Embryonic facial prominence (tissue), 1 donor: ENCODE results near the gene RIN3.

Experiments used
- DNase-seq: peaks from one replicate; pipeline ENCODE4 v3.0.0-alpha.2; 2016; ENCODE audit errors: extremely low spot score

RIN3 gene

DNA sequence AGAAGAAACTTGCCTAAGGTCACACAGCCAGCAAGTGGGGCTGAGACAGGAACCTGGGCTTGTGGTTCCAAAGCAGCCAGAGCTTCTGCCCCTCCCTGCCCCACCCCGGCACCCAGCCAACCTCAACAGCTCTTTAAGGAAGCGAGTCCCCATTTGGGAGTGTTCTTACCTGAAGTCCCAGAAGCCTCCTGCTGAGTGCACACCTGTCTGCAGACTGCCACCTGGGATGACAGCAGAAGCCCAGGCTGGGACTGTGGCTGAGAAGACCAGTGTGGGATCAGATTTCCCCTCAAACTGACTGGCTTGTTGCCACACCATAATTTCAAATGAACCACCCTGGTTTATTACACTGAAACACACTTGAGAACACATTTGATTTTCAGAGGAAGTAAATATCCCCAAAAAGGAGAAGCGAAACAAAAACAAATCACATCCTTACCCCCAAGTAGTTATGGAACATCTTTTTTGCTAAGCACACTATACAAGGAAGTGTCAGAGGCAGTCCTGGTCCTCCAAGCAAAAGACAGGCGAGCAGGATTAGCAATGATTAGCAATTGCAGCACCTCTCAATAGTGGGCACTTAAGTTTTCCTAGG is 6.3 kb upstream of the RIN3 start:
- DNase-seq: no peak

DNA sequence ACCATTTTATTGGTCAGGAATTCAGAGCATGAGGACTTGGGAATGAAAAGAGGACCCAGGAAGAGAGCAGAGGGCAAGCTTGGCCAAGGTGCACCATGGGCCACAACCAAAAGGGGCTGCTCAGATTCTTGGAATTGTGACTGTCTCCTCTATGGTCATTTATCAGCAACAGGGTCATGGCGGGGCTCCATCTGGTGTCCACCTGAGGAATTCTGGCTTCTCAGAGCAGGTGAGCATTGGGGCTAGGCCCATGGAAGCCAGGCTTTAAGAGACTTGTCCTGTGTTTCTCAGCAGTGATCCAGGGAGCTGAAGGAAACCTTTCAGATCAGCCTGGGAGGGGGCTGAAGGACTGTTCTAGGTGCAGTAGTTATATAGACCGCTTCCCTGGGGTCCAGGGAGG is 2.6 kb upstream of the RIN3 start:
- DNase-seq: no peak

DNA sequence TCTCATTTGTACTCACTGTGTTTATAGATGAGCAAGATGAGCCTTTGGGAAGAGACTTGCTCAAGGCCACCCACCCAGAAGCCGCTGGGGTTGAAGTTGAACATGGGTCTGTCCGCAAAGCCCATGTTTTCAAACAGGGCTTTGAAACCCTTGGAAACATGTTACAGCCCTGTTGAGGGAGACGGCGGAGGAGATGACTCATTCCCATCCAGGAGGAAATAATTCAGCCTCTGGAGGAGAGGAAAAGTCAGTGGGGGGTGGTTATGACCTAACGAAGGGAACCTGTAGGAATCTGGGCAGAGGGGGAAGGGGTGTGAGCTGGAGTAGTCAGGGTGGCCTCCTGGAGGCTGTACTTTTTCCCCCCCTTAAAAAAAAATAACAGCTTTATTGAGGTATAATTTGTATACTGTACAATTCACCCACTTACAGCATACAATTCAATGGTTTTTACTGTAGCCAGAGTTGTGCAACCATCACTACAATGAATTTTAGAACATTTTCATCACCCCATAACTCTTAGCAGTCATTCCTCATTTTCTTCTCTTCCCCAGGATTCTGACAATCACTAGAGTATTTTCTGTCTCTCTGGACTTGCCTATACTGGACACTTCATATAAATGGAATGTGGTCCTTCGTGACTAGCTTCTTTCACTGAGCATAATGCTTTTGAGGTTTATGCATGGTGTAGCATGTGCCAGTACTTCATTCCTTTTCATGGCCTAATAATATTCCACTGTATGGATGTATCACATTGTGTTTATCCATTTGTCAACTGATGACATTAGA is 1.9 kb upstream of the RIN3 start:
- no peak for DNase-seq

DNA sequence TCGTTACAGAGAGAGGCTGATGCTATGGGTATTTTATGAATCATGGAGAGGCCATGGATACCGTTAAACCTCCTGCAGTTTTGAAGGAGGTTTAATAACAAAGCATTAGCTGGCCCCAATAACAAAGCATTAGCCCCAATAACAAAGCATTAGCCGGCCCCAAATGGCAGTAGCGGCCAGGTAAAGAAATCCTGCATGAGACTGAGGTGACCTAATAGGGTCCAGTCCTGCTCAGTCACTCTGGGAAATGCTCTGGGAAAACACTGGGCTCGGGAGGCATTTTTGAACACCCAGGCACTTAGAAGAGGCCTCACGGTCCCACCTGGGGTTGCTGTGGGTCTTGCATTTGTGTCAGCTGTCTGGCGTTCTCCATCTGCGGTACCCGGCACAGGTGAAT is 776 bp upstream of the RIN3 start:
- no peak for DNase-seq

DNA sequence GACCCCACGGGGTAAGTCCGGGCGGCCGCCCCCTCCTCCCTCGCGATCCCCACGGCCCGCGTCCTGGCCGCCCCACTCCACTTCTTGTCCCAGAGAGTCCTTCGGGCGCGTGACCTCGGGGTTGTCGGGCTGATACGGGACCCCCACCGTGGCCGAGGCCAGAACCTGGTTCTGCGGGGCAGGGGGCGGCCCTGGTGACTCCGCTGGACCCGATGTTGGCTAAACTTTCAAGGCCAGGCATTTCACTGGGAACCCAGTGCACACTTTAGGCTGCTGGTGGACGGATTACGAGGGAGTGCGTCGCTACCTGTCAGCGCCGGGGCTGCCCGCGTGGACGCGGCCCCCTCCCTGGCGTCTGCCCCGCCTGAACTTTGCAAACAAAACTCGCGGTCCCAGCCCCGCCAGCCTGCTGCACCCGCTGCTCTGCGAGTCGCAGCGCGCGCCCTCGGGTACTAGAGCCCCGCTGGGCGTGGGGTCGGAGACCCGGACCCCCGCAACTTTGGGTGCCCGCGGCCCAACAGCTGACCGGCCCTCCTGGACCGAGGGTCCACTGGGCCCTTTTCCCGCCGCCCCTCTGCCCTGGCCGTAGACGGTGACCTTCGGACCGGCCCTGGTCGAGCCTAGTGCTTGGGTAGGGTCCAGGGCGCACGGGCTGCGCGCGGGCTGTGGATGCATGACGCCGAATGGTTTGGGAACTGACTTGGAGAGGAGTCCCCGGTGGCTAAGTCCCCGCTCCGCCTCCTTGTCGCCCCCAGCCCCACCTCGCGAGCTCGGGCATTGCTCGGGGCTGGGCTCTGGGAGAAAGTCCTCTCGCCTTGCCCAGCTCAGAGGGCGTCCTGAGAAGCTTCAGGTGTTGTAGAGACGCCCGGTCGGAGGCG is 624 bp downstream of the RIN3 start:
- no peak for DNase-seq

DNA sequence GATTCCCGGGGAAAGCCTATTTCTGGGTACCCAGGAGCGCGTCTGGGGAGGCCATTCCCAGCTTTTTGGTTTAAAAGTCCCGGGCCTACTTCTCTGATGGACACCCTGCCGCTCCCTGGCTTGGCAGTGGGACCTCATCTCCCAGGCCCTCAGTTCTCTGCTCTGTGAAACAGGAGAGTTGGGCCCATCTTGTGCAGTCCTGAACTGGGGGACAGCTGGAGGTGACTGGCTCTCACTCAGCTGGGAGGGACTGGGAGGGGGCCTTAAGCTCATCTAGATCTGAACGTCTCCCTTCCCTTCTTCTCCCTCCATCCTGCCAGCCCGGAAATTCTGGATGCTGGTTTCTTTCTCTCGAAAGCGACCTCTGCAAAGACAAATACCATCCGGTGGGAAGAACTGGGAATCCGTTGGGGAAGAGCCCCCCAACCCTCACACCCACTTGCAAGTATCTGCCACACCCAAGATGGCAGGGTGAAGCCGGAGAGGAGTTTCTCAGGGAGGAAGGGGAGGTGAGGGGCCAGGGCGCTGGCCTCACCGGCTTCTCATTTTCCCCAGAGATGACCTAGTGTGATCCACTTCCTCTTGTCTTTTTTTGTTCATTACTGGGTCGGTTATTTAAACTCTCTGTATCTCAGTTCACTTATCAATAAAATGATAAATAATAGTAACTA is 1.4 kb downstream of the RIN3 start:
- no peak for DNase-seq

DNA sequence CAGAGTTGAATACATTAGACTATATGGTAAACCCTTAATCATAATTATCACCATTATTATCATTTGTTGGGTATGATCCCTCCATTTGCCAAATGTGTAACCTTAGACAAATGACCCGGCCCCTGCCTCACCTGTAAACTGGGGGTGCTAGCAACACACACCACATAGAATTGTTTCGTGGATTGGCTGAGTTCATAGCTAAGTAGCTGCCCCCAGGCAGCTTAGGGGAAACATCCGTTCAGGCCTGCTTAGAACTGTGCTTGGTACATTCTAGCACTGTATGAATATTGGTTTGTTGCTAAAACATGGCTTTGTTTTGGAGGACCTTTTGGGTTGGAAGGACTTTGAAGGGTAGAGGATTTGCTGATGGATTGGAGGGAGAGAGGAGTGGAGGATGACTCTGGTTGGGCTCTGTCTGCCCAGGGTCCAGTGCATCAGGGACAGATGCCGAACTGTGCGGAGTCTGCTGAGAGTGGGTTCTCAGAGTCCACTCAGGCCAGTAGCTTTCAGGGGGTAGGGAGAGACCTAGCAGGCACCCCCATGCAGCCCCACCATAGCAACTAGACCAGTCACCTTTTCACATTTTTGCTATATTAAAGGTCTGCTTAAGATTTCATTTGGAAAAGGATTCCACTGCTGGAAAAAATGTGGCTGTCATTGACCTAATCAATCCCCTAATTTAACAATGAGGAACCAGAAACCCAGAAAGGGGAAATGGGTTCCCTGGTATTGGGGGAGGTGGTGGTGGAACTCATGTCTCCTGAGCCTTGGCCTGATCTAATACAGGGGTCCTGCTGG is 2.2 kb downstream of the RIN3 start:
- DNase-seq: no peak

DNA sequence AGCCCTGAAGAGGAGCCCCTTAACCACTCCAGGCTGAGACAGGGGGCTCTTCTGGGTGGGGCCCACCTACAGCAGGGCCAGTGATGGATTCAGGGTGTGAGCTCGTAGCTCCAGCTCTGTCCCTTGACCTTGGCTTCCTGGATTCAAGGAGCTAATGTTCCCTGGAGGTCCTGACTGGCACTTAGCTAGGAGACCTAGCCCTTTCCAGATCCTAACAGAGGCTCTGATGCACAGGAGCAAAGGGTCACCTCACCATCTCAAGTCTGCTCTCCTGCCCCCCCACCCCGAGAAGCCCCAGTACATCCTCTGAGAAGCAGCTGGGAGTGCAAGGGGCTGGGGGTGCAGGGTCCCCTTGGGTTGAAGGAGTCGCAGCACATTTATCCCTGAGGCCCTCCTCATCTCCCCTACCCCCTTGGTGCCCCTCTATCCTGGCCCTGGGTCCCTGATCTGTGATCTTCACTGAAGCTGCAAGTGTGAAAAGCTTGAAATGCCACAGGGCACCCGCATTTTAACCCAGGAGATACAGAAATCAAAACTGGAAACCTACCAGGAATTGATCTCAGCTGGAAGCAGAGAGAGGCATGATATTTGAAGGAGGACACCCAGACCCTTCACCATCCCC is 2.9 kb downstream of the RIN3 start:
- no peak for DNase-seq

DNA sequence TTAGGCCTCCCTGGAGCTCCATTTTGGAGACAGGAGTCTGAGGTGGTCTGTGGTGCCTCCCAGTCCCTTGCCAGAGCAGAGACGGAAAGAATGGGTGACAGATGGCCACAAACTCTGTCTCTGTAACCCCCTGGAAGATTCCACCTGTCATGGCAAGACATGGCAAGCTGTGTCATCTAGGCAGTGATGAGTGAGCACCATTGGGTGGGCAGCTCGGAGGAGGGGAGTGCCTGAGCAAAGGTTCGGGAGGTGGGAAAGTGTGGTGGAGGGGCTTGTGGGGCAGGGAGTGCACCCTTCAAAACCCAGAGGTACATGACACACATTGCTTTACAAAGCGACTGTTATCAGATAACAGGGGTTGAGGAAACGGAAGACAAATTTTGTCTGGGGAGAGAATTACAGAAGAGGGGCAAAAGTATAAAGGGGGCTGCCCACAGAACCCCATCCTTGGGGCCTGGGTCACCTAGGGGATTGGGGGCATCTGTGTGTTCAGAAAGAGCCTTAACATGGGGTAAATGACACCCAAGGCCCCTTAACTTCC is 3.5 kb downstream of the RIN3 start:
- DNase-seq: no peak

DNA sequence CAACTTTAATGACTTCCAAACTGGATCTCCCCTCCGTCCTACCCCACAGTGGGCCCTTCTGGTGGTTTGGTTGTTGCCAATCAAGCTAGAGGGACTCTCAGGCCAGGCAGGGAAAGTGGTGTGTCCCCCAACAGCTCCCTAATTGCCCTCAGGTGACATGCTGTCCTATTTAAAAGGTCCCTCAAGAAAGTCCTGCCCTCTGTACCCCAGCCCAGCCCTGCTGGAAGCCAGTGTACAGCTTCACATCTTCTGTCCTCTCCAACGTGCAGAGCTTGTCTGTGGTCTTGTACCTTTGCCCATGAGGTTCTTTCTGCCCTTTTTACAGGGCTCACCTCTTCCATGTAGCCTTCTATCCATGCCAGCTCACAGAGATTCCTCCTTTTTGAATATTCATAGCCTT is 4.2 kb downstream of the RIN3 start:
- DNase-seq: no peak

DNA sequence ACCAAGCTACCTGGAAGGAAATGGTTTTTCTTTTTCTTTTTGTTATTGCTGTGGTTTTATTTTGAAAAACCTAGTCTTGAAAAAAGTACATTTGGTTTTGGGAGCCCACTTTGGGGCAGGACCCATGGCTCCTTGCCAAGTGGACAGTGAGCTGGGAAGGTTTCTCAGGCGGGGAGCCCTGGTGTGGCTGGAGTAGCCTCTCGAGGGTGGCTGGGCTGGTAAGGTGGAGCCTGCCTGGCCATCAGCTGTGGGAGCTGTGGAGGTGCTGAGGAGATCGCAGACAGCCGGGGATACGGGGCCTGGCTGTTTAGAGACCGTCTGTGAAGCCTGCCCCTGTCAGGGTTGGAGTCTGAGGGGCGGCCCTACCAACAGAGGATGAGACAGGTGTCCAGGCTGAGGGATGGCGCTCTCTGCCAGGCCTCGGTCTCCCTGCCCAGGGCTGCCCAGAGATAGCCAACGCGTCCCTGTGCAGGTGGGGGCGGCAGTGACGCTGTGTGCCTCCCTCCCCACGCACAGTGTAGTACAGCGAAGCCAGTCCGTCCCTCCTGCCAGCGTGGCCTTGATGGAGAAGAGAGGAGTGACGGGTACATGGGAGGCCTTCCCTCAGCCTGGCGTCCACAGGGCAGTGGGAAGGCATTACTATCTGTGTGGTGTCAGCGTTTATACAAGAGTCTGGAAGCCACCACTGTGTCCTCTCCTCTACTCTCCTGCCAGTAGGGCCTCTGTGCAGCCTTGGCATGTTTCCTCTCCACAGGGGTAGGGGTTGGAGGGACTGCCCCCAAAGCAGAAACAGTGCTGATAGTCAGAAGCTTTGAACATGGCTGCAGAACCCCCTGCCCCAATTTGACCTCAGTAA is 5.9 kb downstream of the RIN3 start:
- no peak for DNase-seq

DNA sequence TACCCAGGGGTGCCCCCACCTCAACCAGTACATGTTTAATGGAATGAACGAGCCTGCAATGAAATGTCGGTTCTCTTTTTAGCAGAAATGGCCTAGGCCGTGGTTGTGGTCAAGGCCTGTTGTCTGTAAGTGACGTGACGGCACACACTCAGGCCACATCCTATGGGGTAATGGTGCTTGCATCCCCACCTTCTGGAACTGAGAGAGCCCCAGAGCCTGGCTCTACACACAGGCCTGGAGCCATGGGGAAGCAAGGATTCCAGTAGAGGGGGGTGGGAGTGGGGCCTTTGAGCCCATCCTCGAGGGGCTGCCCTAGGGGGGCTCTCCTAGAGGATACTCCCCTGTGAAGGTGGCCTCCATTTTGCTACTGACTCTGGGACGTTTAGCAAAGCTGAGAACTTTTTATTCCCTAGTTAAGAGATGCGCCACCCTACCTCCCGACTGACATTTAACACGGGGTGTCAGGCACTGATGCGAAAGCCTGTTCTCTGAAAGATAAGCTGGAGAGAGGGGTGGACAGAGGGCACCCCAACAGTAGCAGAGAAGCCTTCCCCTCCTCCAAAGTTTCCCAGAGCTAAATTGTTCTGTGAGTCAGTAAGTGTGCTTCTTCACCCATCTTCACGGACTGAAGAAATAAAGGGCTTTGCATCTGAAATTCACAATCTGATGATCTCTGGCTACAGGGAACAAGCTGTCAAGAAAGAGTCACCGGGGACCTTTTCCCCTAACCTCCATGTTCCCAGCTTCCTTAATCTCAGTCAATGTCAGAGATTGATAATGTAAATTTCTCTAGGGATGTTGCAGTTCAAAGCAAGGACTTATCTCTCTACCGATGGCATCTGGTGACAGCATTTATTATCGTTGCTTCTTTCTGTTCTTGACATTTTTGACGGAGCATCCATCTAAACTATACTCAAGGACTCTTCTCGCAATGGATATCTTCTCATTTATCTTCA is 6.8 kb downstream of the RIN3 start:
- no peak for DNase-seq

DNA sequence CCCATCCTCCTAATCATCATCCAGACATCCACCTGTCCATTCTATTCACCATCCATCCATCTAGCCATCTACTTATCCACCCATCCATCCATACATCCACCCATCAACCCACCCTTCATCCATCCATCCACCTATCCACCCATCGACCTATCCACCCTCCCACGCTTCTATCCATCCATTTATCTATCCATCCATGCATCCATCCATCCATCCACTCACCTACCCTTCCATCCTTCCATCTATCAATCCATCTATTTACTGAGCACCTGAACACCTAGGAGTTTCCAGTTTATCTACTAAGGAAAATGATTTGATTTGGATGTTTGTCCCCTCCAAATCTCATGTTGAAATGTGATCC is 7.5 kb downstream of the RIN3 start:
- no peak for DNase-seq

DNA sequence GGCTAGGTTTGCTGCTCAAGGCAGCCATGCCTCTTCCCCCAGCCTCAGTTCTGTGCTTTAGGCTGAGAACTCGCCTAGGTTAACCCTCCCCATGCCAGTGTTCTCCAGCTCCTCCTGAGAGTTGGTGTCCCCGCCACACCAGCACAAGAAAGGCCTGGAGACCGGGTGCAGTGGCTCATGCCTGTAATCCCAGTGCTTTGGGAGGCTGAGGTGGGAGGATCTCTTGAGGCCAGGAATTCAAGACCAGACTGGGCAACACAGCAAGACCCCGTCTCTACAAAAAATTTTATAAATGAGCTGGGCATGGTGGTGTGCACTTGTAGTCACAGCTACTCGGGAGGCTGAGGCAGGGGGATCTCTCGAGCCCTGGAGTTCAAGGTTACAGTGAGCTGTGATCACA is 10.2 kb downstream of the RIN3 start:
- no peak for DNase-seq

DNA sequence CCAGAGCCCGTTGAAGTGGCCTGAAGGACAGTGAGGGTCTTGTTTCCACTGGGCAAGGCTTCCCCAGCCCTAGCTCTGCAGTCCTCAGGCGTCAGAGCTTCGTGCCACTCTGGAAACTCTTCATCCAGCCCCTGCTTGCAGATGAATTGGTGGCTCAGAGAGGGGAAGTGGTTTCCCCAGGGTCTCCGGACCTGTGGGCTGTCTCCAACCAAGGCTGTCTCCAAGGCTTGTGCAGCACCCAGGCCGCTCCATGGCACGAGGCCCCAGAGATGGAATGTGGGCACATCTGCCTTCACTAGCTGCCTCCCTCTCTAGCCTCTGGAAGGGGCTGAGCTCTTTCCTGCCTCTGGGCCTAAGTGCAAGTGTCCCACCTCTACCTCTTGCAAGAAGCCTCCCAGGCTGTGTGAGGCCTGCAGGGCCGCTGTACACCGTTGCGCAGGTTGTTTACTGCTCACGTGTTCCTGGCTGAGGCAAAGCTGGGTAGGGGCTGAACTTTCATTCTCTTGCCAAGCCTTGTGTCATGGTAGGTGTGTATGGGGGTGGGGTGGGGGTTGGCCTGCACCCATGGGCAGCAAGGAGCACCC is 11.1 kb downstream of the RIN3 start:
- no peak for DNase-seq

DNA sequence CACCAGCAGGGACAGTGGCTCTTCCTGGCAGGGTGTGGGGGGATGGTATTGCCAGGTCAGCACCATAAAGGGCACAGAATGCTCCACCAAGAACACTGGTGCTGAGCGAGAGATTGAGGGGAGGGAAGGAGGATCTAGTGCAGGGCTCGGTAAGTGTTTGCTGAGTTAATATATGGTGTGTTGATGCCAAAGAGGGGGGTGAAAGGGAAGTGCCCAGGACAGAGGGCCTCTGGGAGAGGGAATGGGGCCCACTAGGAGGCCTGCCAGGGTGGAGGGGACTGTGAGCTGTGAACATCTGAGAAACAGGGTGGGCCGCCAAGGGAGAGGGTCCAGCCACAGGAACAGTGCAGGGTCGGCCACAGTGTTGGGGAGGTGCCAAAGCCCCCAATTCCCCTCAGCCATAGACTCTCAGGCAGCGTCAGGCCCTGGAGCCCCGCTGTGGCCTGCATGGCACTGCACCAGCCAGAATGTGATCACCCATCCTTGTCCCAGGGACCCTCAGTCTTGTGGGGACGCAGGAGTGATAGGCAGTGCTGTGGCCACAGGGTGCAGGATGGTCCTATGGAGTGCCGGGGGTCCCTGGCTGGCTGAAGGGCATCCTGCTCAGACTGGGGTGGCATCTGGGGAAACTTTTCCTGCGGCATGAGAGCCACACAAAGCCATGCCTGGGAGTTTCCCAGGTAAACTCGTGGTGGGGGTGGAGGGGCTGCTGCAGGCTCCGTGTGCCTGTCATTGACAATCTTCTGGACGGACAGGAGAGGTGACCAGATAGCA is 11.9 kb downstream of the RIN3 start:
- DNase-seq: no peak

DNA sequence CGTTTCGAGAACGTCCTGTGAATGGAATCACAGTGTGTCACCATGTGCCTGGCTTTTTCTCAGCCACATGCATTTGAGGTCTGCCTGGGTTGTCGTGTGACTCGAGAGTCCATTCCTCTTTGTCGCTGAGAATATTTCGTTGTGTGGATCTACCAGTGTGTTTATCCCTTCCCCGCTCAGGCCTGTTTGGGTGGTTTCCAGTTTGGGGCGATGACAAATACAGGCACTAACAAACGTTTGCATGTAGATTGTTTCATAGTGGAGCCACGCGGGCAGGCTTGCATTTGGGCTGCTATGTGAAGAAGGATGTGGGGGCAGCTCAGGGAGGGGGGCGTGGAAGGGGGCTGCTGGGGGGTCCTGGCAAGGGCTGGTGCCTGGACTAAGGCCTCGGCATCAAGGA is 14.1 kb downstream of the RIN3 start:
- DNase-seq: no peak
